ENCODE data around the gene CRADD.
A peak's percentile ranks its signal among the peaks of the same experiment; 100 is the strongest.
"Not testable (repeated sequence)": the region's sequence is repeated elsewhere in the genome, so short reads cannot be mapped to it uniquely, and the experiment has no call there.

The CRADD gene

DNA sequence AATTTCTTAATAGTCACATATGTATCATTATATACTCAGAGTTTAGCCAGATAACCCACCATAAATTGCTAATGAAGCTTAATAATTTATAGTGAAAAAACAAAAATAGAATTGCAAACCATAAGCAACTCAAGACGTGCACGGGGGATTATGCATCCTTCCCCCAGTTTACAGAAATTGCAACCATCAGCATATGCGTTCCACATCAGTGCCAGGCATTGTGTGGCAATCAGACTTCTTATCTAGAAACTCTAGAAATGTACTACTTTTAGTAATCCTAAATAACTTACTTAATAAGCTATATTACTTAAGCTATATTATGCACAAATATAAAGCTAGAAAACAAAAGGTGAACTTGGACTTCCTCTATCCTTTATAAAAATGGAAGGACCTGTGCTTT lies 115.8 kb downstream of the CRADD start:
- Histone ChIP-seq H3K4me3 (ENCODE audit: low read length) (no peak overlapping the region), H3K9me3 (ENCODE audit: control insufficient read depth, low read length) (no peaks in the 10 kb centered on the region), H3K36me3 (ENCODE audit: control insufficient read depth, insufficient read depth, low read length, severe bottlenecking) (no peaks in the 10 kb centered on the region), H3K4me1 (ENCODE audit: control insufficient read depth, insufficient read depth, low read length) (peaks cover 23% of the 10 kb centered on the region), H3K27me3 (replicated peaks; ENCODE audit: control insufficient read depth, insufficient read depth, low read length) (no peaks in the 10 kb centered on the region), H3K9ac (ENCODE audit: low read length) (no peak overlapping the region)
- DNase-seq (ENCODE audit: low read depth), result no peak

DNA sequence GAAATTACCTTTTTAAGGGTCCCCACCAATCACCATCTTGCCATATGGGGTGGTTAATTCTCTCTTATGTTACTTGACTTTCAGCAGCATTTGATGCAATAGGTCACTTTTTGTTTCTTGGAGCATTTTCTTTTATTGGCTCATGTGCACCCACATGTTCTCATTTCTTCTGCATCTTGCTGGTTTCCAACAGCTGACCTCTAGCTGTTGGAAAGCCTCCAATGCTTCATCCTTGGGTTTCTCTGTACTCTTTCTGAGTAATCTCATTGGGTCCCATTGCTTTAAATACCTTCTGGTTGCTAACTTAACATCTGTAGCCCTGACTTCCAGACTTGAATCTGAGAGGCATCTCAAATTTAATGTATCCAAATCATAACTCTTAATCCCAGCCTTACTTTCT lies 116.8 kb downstream of the CRADD start:
- Histone ChIP-seq H3K27me3 (replicated peaks; ENCODE audit: control insufficient read depth, insufficient read depth, low read length) (no peaks in the 10 kb centered on the region), H3K4me1 (ENCODE audit: control insufficient read depth, insufficient read depth, low read length) (peaks cover 22% of the 10 kb centered on the region), H3K9ac (ENCODE audit: low read length) (no peak overlapping the region), H3K36me3 (ENCODE audit: control insufficient read depth, insufficient read depth, low read length, severe bottlenecking) (no peaks in the 10 kb centered on the region), H3K9me3 (ENCODE audit: control insufficient read depth, low read length) (no peaks in the 10 kb centered on the region), H3K4me3 (ENCODE audit: low read length) (no peak overlapping the region)
- peak; percentile 44 for DNase-seq (ENCODE audit: low read depth)

DNA sequence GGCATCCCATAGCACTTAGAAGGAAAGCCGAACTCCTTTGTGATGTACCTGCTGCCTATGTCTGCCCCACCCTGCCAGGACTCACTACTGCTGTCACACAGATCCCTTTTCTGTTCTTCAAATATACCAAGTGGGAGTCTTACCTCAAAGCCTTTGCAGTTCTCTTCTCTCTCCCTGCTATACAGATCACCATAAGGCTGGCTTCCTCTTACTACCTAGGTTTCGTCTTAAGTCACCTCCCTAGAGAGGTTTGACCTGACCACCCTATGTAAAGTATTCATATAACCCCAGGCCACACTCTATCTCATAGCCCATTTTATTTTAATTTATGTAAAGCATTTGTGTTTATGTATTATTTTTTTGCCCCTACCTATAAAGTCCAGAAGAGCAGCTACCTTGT lies 117.6 kb downstream of the CRADD start:
- no peak for DNase-seq (ENCODE audit: low read depth)
- Histone ChIP-seq H3K36me3 (ENCODE audit: control insufficient read depth, insufficient read depth, low read length, severe bottlenecking) (no peaks in the 10 kb centered on the region), H3K9me3 (ENCODE audit: control insufficient read depth, low read length) (no peaks in the 10 kb centered on the region), H3K9ac (ENCODE audit: low read length) (no peak overlapping the region), H3K4me3 (ENCODE audit: low read length) (no peak overlapping the region), H3K4me1 (ENCODE audit: control insufficient read depth, insufficient read depth, low read length) (peaks cover 19% of the 10 kb centered on the region), H3K27me3 (replicated peaks; ENCODE audit: control insufficient read depth, insufficient read depth, low read length) (no peaks in the 10 kb centered on the region)

DNA sequence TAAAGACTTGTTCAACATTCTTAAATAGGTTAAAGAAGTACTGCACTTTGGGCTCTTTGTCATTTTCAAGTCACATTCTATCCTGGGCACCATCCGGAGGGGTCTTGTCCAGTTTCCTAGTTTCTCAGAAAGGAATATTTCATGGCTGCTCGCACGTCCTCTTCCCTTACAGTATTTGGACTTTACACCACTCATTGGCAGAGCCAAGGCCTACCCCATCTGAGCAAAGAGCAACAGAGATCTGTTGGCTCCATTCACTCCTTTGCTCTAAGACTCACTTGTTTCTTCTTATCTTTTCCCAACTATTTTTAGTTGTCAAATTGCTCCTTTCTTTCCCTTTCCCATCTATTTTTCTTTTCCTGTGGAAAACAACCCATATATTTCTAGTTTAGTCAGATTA lies 118.2 kb downstream of the CRADD start:
- Histone ChIP-seq H3K36me3 (ENCODE audit: control insufficient read depth, insufficient read depth, low read length, severe bottlenecking) (no peaks in the 10 kb centered on the region), H3K4me3 (ENCODE audit: low read length) (no peak overlapping the region), H3K9ac (ENCODE audit: low read length) (no peak overlapping the region), H3K4me1 (ENCODE audit: control insufficient read depth, insufficient read depth, low read length) (peaks cover 15% of the 10 kb centered on the region), H3K9me3 (ENCODE audit: control insufficient read depth, low read length) (no peaks in the 10 kb centered on the region), H3K27me3 (replicated peaks; ENCODE audit: control insufficient read depth, insufficient read depth, low read length) (no peaks in the 10 kb centered on the region)
- DNase-seq (ENCODE audit: low read depth), result no peak

DNA sequence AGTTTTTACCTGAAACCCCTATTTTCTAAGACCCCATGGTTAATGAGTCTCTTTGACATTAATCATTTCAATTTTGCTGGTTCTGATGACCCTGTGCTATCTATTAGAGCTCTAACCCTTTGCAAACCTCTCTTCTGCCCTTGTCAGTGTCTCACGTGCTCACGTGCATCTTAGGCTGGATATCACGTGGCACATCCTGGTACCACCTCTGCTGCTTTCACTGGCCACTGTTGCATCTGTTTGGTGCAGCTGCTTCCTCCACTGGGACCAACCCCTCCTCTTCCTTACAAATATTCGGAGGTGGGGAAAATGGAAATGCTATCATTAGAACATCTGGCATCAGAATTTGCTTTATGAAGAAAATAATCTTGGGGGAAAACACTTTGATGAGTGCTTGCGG lies 119.6 kb downstream of the CRADD start:
- Histone ChIP-seq H3K9me3 (ENCODE audit: control insufficient read depth, low read length) (no peaks in the 10 kb centered on the region), H3K27me3 (replicated peaks; ENCODE audit: control insufficient read depth, insufficient read depth, low read length) (no peaks in the 10 kb centered on the region), H3K36me3 (ENCODE audit: control insufficient read depth, insufficient read depth, low read length, severe bottlenecking) (no peaks in the 10 kb centered on the region), H3K4me3 (ENCODE audit: low read length) (no peak overlapping the region), H3K4me1 (ENCODE audit: control insufficient read depth, insufficient read depth, low read length) (peaks cover 9% of the 10 kb centered on the region), H3K9ac (ENCODE audit: low read length) (no peak overlapping the region)
- DNase-seq (ENCODE audit: low read depth), result no peak

DNA sequence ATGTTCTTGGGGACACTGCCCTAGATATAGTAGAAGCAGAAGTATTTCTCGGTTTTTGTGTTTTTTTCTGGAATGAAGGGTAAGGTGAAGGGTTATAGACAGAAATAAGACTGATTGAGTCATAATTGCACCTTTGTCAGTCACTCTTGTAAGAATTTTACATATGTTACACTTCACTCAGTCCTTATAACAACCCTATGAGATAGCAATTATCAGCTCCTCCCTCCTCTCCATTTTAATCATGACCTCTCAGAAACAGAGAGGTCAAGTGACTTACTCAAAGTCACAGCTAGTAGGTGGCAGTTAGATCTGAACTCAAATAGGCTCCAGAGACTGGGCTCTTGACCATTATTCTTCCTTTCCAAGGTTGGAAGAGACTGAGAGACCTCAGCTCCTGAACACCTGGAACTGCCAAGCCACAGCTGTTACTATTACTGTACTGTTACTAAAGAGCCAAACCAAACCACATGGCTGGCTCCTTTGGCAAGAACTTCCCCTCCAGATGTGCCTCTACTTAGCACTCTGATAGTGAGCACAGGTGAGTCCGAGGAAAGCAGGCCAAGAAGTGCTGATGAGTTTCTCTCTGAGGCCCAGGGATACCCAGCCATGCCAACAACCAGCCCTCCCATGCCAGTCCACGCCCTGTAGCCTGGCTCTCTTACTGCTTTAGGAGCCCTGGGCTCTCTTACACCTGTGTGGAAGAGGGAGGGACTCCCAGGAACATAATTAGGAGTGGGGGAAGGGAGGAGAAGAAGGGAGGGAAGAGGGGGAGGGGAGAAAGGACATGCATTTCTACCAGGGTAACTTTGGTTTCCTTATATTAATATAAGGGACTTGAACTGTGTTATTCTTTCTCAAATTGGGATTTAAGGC lies 121.3 kb downstream of the CRADD start:
- no peak overlapping the region for H3K4me3 ChIP-seq (ENCODE audit: low read length)

DNA sequence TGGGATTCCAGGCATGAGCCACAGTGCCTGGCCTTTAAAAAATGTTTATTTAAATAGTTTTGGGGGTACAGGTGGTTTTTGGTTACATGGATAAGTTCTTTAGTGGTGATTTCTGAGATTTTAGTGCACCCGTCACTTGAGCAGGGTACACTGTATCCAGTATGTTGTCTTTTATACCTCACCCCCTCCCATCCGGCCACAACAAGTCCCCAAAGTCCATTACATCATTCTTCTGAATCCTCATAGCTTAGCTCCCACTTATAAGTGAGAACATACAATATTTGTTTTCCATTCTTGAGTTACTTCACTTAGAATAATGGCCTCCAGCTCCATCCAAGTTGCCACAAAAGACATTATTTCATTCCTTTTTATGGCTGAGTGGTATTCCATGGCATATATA lies 124.5 kb downstream of the CRADD start:
- not testable (repeated sequence) for H3K36me3 ChIP-seq (ENCODE audit: control insufficient read depth, insufficient read depth, low read length, severe bottlenecking); H3K9me3 ChIP-seq (ENCODE audit: control insufficient read depth, low read length); DNase-seq (ENCODE audit: low read depth); H3K9ac ChIP-seq (ENCODE audit: low read length); H3K27me3 ChIP-seq (replicated peaks; ENCODE audit: control insufficient read depth, insufficient read depth, low read length); H3K4me3 ChIP-seq (ENCODE audit: low read length)
- H3K4me1 ChIP-seq (ENCODE audit: control insufficient read depth, insufficient read depth, low read length), result peaks cover 30% of the 10 kb centered on the region

More for the DNA sequence above, 121.3 kb downstream of the CRADD start:
- peaks cover 22% of the 10 kb centered on the region for H3K4me1 ChIP-seq (ENCODE audit: control insufficient read depth, insufficient read depth, low read length)
- no peak overlapping the region for H3K9ac ChIP-seq (ENCODE audit: low read length)
- DNase-seq (ENCODE audit: low read depth), result no peak
- no peaks in the 10 kb centered on the region for H3K36me3 ChIP-seq (ENCODE audit: control insufficient read depth, insufficient read depth, low read length, severe bottlenecking)
- H3K9me3 ChIP-seq (ENCODE audit: control insufficient read depth, low read length), result no peaks in the 10 kb centered on the region
- H3K27me3 ChIP-seq (replicated peaks; ENCODE audit: control insufficient read depth, insufficient read depth, low read length), result no peaks in the 10 kb centered on the region

DNA sequence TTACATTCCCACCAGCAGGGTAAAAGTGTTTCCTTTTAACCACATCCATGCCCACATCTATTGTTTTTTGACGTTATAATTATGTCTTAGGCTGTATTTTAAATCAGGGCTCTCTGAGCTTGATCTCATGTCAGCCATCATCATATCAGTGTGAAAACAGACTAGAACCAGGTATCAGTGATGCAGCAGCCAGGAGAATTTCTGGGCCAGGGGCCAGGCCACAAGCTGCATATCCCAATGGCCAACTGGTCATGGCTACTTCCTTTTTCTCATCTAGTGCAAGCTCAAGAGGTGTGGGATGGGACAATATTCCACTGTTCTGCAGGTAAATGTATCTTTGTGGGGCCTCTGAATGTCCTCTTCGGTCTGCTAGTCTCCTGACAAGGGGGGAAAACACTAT lies 125.1 kb downstream of the CRADD start:
- no peaks in the 10 kb centered on the region for H3K9me3 ChIP-seq (ENCODE audit: control insufficient read depth, low read length)
- no peak overlapping the region for H3K9ac ChIP-seq (ENCODE audit: low read length)
- H3K27me3 ChIP-seq (replicated peaks; ENCODE audit: control insufficient read depth, insufficient read depth, low read length), result no peaks in the 10 kb centered on the region
- peaks cover 30% of the 10 kb centered on the region for H3K4me1 ChIP-seq (ENCODE audit: control insufficient read depth, insufficient read depth, low read length)
- DNase-seq (ENCODE audit: low read depth), result no peak
- no peak overlapping the region for H3K4me3 ChIP-seq (ENCODE audit: low read length)
- no peaks in the 10 kb centered on the region for H3K36me3 ChIP-seq (ENCODE audit: control insufficient read depth, insufficient read depth, low read length, severe bottlenecking)

DNA sequence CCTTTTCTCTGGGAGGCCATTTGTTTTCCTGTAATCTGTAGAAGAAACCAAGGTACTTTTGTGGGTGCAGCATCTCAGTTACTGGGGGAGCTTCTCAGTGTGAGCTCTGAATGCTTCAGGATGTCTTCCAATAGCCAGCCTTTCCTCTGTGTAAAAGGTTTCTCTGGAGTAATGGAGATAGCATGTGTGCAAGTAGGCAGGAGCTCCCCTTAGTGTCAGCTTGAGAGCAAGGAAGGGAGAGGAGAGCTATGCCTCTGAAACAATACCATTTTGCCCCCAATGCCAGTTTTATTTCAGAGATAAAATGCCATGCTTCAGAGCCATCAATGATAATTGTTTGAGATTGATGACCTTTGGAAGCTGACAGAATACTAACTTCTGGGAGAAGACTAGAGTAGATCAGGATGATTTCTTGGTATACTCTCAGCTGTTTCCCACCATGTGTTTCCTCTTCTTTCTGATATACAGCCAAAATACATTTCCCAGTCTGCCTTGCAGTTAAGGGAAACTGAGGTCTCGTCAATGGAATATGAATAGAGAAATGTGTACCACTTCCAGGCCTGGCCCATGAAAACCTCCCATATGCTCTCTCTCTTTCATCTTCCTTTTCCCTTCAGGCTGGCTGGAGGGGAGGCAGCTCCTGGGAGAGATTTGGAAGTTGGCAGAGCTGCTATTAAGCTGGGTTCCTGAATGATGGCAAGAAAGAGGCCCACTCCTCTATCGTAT lies 125.7 kb downstream of the CRADD start:
- no peaks in the 10 kb centered on the region for H3K27me3 ChIP-seq (replicated peaks; ENCODE audit: control insufficient read depth, insufficient read depth, low read length)
- peak overlapping the region; percentile 41 for H3K4me3 ChIP-seq (ENCODE audit: low read length)
- peaks cover 30% of the 10 kb centered on the region for H3K4me1 ChIP-seq (ENCODE audit: control insufficient read depth, insufficient read depth, low read length)
- peak overlapping the region; percentile 56 for H3K9ac ChIP-seq (ENCODE audit: low read length)
- no peak for DNase-seq (ENCODE audit: low read depth)
- no peaks in the 10 kb centered on the region for H3K9me3 ChIP-seq (ENCODE audit: control insufficient read depth, low read length)
- H3K36me3 ChIP-seq (ENCODE audit: control insufficient read depth, insufficient read depth, low read length, severe bottlenecking), result no peaks in the 10 kb centered on the region

DNA sequence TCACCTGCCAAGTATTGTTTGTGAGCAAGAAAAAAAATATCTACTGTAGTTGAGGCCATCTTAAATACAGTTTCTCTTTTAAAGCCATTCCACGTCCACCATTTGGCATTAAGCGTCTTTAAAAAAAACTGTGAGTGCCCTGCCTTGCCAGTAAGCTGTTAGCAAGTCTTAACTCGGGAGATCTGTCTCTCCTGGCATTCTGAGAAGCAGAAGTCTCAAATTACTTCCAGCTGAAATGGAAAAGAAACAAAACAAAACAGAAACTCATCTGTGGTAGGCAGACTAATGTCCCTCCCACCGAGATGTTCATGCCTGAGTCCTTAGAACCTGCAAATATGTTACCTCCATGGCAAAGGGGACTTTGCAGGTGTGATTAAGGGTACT lies 126.2 kb downstream of the CRADD start:
- Histone ChIP-seq H3K27me3 (replicated peaks; ENCODE audit: control insufficient read depth, insufficient read depth, low read length) (no peaks in the 10 kb centered on the region), H3K4me3 (ENCODE audit: low read length) (peak overlapping the region; percentile 41), H3K4me1 (ENCODE audit: control insufficient read depth, insufficient read depth, low read length) (peaks cover 30% of the 10 kb centered on the region), H3K9me3 (ENCODE audit: control insufficient read depth, low read length) (no peaks in the 10 kb centered on the region), H3K36me3 (ENCODE audit: control insufficient read depth, insufficient read depth, low read length, severe bottlenecking) (no peaks in the 10 kb centered on the region), H3K9ac (ENCODE audit: low read length) (peak overlapping the region; percentile 56)
- DNase-seq (ENCODE audit: low read depth), result peak; percentile 84

DNA sequence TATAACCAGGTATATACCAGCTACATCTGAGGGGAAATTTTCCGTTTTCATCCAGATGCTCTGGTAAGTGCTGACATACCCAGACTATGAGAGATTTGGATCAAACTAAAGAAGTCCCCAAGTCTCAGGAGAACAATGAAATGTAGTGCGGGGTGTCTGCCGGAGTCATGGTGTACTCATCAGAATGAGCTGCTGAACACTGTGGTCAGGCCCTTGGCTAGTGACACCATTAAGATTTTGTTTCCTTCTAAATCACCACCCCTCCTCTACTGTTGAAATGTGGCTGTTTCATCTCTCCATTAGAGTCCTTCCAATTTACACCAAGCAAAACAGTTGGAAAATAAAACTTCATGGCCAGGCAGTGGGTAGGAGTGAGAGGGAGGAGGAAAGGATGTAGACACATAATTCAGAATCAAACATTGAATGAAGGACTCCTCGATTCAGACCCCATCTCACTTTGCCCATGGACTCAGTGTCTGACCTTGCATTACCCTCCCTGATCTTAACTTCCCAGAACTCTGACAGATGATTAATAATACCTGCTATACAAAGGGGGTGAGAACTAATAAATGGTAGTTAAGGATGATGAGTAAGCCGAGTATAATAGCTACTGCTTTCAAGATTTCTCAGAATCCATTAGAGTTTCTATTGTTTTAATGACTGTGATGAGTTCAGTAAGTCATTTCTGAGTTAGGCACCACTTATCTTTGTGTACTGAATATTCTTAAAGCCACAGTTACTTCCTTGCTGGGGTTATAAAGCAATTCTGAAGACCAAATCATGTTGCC lies 127.4 kb downstream of the CRADD start:
- peaks cover 34% of the 10 kb centered on the region for H3K4me1 ChIP-seq (ENCODE audit: control insufficient read depth, insufficient read depth, low read length)
- H3K4me3 ChIP-seq (ENCODE audit: low read length), result peak overlapping the region; percentile 12
- H3K9ac ChIP-seq (ENCODE audit: low read length), result no peak overlapping the region
- no peaks in the 10 kb centered on the region for H3K27me3 ChIP-seq (replicated peaks; ENCODE audit: control insufficient read depth, insufficient read depth, low read length)
- DNase-seq (ENCODE audit: low read depth), result no peak
- H3K9me3 ChIP-seq (ENCODE audit: control insufficient read depth, low read length), result no peaks in the 10 kb centered on the region
- no peaks in the 10 kb centered on the region for H3K36me3 ChIP-seq (ENCODE audit: control insufficient read depth, insufficient read depth, low read length, severe bottlenecking)
